GM21447 (cell line): Measurements from ENCODE around the gene GZF1.
A peak's percentile ranks its signal among the peaks of the same experiment; 100 is the strongest.
"Not testable (repeated sequence)": the region's sequence is repeated elsewhere in the genome, so short reads cannot be mapped to it uniquely, and the experiment has no call there.

Experiments used
- ATAC-seq: cut with Tn5 transposase; IDR thresholded peaks from one replicate; pipeline ENCODE4 v1.9.1; 2021; ENCODE audit not compliant: unreplicated experiment

GZF1 gene

GRCh38 chr20:23344336-23344735 lies 17.6 kb upstream of the GZF1 start:
- no peak for ATAC-seq

DNA sequence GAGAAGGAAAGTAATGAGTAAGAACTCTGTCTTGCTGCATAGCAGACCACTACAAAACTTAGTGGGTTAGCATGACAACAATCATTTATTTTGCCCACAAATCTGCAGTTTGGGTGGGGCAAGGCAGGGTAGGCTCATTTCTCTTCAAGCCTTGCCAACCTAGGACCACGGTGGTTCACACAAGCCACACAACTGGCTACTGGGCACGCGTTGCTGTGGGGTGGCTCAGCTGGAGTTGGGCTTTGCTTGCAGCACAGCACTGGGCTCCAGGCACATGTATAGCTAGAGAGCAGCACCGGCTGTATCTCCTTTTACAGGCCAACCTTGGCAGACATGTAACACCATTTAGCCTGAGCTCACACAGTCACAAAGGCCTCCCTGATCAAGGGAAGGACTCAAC lies 16.0 kb upstream of the GZF1 start:
- no peak for ATAC-seq

DNA sequence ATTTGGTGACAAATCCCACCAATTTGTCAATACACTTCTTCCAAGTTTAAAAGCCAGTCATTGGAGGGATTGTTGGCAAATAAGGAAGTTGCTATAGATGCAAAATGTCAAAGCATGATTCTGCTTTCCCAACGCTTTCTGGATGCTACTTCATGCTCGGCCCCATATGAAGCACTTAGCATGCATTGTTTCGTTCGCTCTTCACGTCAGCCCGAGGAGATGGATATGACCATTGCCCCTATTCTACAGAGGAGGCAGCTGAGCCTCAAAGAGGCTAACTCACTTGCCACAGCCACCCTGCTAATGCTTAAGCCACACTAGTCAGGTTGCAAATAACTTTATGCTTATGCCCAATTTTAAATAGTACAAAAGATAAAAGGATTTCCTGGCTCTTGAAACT lies 14.2 kb upstream of the GZF1 start:
- no peak for ATAC-seq

DNA sequence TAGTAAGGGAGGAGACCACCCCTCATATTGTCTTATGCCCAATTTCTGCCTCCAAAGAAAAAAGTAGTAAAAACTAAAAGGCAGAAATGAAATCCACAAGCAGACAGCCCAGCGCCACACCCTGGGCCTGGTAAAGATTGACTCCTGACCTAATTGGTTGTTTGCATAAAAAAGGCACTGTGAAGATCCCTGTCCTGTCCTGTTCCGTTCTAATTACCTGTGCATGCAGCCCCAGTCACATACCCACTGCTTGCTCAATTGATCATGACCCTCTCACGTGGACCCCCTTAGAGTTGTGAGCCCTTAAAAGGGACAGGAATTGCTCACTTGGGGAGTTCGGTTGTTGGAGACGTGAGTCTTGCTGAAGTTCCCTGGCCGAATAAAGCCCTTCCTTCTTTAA lies 13.5 kb upstream of the GZF1 start:
- not testable (repeated sequence) for ATAC-seq

- peak; percentile 43 for ATAC-seq
Observed at GRCh38 chr20:23349338-23350195, 12.4 kb upstream of the GZF1 start.

DNA sequence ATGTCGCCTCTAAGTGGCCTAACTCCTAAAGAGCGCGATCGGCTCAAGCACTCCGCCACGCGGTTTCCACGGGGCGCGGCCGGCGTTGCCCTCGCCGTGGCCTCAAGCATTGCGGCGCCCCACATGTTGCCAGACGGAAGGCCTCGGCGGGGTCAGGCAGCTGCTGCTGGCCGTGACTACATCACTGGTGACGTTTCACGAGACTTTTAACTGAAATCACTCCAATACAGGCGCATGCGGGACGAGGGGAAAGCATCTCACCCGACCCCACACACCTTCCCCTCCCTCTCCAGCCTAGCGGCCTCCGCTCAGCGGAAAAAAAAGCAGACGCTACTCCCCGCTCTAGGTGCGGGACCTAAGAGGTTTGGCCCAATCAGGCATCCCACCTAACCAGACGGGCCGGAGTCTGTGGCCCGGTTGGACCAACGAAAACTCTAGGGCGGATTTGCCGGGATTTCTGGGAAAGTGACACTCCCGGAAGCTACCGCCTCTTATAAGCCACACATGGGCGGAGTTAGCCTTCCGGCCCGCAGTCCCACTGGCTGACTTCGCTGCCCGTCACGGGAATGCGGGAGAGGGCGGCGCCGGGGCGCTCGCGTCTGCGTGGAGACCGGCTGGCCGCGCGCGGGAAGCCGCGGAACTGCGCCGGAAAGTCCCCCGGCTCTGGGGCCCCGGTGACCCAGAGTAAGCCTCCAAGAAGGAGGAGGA lies 11.6 kb upstream of the GZF1 start, which contains the start of gene NXT1:
NXT1 (plus strand) TSS at position 596 of the 708 bp plus-strand sequence. CDS start 3,251 bp downstream, outside the sequence.
- peak; percentile 81 for ATAC-seq

DNA sequence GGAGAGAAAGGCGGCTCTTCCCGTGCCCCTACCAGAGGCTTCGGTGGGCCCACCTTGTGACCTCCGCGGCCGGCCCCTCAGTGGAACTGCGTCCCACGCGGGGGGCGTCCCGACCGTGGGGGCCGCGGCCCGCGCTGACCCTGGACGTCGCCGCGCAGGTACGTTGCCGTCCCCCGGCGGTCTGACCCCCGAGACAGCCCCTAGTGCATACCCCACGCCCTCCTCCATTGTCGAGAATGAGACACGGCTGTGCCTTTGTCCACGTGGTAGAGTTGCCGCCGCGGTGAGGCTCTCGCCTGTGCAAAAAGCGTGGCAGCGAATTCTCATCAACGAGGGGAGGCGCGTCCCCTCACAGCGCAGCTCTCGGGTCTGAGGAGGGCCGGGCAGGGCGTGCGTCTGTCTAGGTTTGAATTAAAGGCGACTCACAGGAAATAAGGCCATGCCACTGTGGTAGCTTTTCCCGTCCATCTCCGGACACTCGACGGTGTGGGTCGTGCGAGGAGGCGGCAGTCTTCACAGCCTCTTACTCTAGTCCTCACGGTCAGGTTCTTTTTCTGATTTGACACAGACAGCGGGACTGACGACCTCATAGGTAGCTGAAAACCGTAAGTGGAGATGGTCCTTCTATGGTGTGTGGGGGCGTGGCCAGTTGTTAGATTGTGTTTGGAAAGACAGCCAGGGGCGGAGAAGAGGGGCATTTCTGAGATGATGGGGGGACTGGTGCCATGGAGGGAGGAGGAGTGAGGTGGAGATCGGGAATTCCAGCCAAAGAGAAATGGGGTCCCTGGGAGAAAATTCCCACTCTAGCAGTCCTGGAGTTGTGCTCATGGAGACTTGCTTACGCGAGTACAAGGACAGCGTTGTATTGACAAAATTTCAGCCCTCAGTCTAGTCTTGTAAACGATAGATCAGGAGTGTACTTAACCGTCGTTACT lies 10.8 kb upstream of the GZF1 start:
- peak; percentile 26 for ATAC-seq

GRCh38 chr20:23356203-23356602 lies 5.8 kb upstream of the GZF1 start:
- no peak for ATAC-seq

- ATAC-seq, result peak; percentile 56
Observed at GRCh38 chr20:23357767-23358562, 4.0 kb upstream of the GZF1 start.

DNA sequence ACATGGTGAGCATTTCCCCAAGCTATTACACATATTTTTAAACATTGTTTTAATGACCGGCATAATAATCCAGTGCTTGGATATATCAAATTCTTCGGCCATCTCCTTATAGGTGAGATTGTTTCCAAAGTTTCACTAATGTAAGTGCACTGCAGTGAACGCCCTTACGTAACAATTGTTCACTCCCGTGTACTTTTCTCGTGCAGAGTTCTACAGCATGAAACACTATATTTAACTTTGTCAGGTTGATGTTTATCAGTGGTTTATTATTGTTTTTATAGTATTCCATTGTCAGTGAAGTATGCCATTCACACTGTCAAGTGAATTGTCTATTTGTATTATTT lies 3.4 kb upstream of the GZF1 start:
- ATAC-seq, result no peak

DNA sequence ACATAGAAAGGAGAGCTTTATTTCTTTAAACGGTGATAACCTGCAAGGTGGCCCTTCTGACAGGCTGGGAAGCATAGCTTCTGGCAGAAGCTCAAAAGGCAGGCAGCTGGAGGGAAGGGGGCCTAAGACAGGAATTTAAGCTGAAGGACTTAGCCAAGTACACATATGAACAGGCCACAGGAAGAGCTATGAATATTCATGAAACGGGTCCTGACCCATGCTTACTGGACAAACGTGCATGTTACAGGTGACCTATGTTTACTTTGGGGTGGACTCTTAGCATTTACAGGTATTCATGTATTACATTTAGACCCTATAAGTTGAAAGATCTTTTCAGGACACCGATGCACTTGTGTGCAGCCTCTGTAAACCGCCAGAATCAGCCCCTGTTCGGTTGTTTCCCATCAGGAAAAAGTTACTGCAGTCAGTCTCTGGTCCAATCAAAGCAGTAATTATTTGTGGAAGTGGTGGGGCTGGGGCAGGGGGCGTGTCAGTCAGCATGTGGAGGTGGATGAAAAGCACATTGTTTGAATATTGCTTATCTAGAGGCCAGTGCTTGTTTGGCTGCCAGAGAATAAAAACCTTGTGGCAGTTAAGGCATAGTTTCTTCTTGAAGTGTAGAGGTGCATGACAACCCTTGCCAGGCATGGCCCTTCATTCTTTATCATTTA lies 2.9 kb upstream of the GZF1 start:
- no peak for ATAC-seq

DNA sequence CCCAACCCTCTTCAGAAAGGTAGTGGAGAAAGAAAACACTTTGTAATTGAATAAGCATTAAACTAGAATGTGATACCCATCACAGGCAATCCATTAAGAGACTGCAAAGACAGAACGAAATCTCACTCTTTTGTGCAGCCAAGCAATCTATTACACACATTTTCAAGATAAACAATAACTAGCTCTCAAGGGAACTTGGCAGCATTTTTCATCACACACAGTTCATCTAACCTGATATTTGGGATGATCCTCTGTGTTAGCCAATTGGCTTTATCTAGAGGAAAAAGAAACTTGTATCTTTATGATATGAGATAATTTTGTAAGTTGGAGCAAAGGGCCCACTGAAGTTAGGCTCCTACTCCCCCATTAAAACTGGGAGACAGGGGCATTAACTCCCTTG lies 1.5 kb upstream of the GZF1 start:
- ATAC-seq, result no peak

DNA sequence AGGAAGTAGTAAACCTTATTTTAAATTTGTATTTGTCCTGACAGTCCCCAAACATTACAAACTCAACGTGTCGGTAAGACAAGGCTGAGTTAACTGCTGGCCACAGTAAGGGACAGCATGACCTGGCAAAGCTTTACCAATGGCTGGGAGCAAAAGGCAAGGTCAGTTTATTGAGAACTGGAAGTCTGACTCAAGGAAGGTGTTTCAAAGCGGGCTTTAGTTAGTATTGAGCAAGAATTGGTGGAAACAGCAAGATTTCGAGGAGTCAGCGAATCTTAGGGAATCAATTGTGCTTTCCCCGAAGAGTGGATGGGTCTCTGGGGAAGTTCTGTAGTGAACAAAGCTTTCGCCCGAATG lies 885 bp upstream of the GZF1 start:
- no peak for ATAC-seq

GRCh38 chr20:23362392-23363256 lies 642 bp downstream of the GZF1 start:
- ATAC-seq, result peak; percentile 11

DNA sequence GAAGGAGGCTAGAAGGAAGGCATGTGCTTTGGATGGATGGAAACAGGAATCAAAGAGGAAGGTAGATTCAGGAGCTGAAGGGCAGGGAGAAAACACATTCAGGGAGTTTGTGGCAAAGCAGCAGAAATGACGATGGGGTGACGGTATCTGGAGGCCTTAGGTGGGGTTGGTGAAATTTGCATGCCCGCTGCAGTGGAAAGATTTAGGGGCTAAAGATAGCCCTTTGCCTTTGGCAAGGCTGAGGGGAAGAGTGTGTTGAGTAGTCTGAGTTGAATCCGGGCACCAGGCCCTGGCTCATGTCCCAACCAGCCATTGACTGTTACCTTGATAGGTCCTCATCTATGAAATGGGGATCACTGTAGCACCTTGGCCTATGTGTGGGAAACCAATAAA lies 1.3 kb downstream of the GZF1 start:
- ATAC-seq, result no peak

DNA sequence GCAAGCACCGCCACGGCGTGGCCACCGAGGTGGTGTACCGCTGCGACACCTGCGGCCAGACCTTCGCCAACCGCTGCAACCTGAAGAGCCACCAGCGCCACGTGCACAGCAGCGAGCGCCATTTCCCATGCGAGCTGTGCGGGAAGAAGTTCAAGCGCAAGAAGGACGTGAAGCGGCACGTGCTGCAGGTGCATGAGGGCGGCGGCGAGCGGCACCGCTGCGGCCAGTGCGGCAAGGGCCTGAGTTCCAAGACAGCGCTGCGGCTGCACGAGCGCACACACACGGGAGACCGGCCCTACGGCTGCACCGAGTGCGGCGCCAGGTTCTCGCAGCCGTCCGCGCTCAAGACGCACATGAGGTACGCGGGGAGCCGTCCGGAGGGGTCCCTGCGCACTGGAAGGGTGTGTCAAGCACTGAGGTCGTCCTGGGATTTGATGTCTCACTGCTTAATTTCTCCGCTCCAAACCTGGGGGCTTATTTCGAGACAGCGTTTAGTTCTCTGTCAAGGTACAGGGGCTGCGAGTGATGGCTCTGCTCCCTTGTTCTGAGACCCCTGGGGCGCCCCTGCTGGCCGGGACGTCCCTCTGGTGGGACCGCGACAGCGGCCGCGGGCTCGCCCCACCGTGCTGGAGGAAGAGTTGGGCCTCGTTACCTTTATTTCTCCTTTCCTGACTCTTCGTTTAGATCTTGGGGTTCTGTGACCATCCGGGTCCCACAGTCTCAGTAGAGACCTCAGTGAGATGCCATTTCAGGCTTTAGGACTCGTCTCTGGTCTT lies 3.6 kb downstream of the GZF1 start:
- ATAC-seq, result no peak

- no peak for ATAC-seq
Observed at GRCh38 chr20:23366384-23366783, 4.4 kb downstream of the GZF1 start.

GRCh38 chr20:23367770-23368169 lies 5.8 kb downstream of the GZF1 start:
- ATAC-seq, result no peak
